Testis (tissue), 3 donors: ENCODE measurements around the gene ZNF804A. TPM values are rescaled to one million over a fixed set of nuclear protein-coding genes. Genes with fewer than 3 reads are reported as not detected.

Experiments used
- DNase-seq: peaks from one replicate; pipeline ENCODE4 v3.0.0-alpha.2; 2019
- H3K27ac ChIP-seq, 2 donors: fragments of 200-600 bp; sonication (generic); one replicate each; pipeline ENCODE4 v1.5.1; 2019
- H3K27me3 ChIP-seq: fragments of 200-600 bp; sonication (generic); one replicate; pipeline ENCODE4 v1.5.1; 2019
- H3K36me3 ChIP-seq: fragments of 200-600 bp; sonication (generic); one replicate; pipeline ENCODE4 v1.5.1; 2017; ENCODE audit warnings: low read depth; ENCODE audit errors: missing control alignments
- H3K4me1 ChIP-seq: fragments of 200-600 bp; sonication (generic); one replicate; pipeline ENCODE4 v1.5.1; 2019
- H3K4me3 ChIP-seq, 2 donors: fragments of 200-600 bp; sonication (generic); one replicate each; pipeline ENCODE4 v1.5.1; 2017 to 2019
- H3K9me3 ChIP-seq: fragments of 200-600 bp; sonication (generic); one replicate; pipeline ENCODE4 v1.5.1; 2017
- POLR2A ChIP-seq: fragments of 450-650 bp; IDR thresholded peaks from one replicate; pipeline ENCODE4 v1.6.1; 2017; ENCODE audit warnings: antibody characterized with exemption, mild to moderate bottlenecking, moderate library complexity
- WGBS, 2 donors: methylation state at CpG; one replicate each; pipeline ENCODE4 v1.1.5; 2018; 5-methylcytosine and 5-hydroxymethylcytosine counted together
- intact Hi-C: fragments of 100-400 bp; cut with DNase I; formaldehyde crosslinking; loops from one replicate; pipeline ENCODE4 v1.15.1; 2023; ENCODE audit warnings: low total_unique reads
- polyA plus RNA-seq: library from polyadenylated mRNA; stranded (reverse); fragments of 350-450 nt; fragmentation: Illumina TruSeq; extraction: RNeasy Lipid Tissue Mini Kit (QIAGEN cat#74804); gene quantifications from one replicate; pipeline ENCODE4 v1.2.3, GENCODE V29; 2014; ENCODE audit warnings: low read depth, low replicate concordance; ENCODE audit not compliant: insufficient read depth
- total RNA-seq, 2 donors: library from RNA; depleted of rRNA; stranded (reverse); fragments of >200 nt; gene quantifications; one replicate each; pipeline ENCODE4 v1.2.3, GENCODE V29; 2016
- TF ChIP-seq, protein P1 (sequence below), 3 experiments: fragments of 450-650 bp in 2 of 3; fragments of 200-600 bp in 1 of 3; sonication (generic) in 1 of 3; IDR thresholded peaks; one replicate each; pipeline ENCODE4 v1.5.1; 2016 to 2019; ENCODE audit warnings: antibody characterized with exemption in 3 of 3, mild to moderate bottlenecking in 2 of 3, moderate library complexity in 1 of 3

The ZNF804A gene
- total and polyA plus RNA-seq, 3 donors from 2014 or later, result 0.50 to 0.63 TPM; not detected in 1

DNA sequence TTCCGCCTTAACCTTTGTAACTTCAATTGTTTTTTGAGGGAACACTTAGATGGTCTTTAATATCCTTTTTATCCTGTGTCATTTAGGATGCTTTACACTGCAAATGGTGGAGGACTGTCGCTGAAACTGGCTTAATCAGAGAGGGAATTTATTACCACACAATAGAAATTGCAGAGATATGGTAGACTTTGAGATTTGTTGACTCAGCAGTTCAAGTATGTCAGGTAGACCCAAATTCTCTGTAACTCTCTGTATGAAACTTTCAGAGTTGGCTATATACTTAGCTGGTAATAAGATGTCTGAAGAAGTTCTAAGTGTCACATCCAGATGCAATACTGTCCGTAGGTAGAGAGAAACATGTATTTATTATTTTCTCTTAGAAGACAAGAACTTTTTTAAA lies 100.1 kb downstream of the ZNF804A start:
- H3K27ac ChIP-seq, result no peak overlapping the region
- 84 to 92% methylated on average over 3 of the region's 3 CpGs for WGBS, 2 donors
- TF ChIP-seq, protein P1, sequence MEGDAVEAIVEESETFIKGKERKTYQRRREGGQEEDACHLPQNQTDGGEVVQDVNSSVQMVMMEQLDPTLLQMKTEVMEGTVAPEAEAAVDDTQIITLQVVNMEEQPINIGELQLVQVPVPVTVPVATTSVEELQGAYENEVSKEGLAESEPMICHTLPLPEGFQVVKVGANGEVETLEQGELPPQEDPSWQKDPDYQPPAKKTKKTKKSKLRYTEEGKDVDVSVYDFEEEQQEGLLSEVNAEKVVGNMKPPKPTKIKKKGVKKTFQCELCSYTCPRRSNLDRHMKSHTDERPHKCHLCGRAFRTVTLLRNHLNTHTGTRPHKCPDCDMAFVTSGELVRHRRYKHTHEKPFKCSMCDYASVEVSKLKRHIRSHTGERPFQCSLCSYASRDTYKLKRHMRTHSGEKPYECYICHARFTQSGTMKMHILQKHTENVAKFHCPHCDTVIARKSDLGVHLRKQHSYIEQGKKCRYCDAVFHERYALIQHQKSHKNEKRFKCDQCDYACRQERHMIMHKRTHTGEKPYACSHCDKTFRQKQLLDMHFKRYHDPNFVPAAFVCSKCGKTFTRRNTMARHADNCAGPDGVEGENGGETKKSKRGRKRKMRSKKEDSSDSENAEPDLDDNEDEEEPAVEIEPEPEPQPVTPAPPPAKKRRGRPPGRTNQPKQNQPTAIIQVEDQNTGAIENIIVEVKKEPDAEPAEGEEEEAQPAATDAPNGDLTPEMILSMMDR (IDR thresholded peaks at IDR 0.05), result no peak
- no peak for TF ChIP-seq POLR2A
- no peaks in the 10 kb centered on the region for H3K27me3 ChIP-seq
- DNase-seq, result no peak
- H3K4me1 ChIP-seq, result no peaks in the 10 kb centered on the region
- no peaks in the 10 kb centered on the region for H3K9me3 ChIP-seq
- H3K4me3 ChIP-seq, result no peak overlapping the region
- intact Hi-C loops, result no loop called here
- H3K36me3 ChIP-seq, result no peaks in the 10 kb centered on the region

DNA sequence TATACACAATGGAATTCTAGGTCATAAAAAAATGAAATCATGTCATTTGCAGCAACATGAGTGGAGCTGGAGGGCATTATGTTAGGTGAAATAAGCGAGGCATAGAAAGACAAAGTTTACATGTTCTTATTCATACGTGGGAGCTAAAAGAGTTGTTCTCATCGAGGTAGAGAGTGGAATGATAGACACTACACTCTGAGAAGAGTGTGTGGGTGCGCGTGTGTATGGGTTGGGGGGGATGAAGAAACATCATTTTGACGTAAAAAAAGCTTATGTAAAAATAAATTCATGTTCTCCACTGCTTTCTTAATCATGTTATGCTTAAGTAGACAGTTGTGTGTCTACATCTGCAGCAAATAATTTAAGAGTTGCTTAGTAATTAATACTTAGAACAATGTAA lies 123.6 kb downstream of the ZNF804A start:
- TF ChIP-seq, protein P1 (IDR thresholded peaks at IDR 0.05), result no peak
- TF ChIP-seq POLR2A, result no peak
- no peak overlapping the region for H3K4me3 ChIP-seq
- intact Hi-C loops, result no loop called here
- no peak overlapping the region for H3K27ac ChIP-seq
- H3K27me3 ChIP-seq, result no peaks in the 10 kb centered on the region
- H3K9me3 ChIP-seq, result no peaks in the 10 kb centered on the region
- WGBS, 2 donors, result 63 to 76% methylated on average over 6 of the region's 6 CpGs
- DNase-seq, result no peak
- no peaks in the 10 kb centered on the region for H3K36me3 ChIP-seq
- H3K4me1 ChIP-seq, result no peaks in the 10 kb centered on the region

DNA sequence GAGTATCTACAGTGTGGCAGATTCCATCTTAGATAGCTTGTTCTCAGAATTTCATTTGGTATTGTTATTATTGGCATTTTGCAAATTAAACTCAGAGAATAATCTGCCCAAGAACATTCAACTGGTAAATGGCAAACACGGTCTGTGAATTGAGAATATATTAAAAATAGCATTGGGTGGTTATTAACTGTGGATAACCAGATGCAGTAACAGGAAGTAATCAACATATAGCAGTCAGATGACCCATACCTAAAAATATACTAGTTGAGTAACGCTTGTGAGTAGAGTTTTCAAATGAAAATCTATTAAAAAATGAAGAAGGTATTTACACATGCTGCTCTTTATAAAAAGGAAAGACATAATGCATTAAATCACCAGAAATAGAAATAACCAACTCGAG lies 129.5 kb downstream of the ZNF804A start:
- no peaks in the 10 kb centered on the region for H3K27me3 ChIP-seq
- no peaks in the 10 kb centered on the region for H3K9me3 ChIP-seq
- H3K36me3 ChIP-seq, result no peaks in the 10 kb centered on the region
- no peak overlapping the region for H3K4me3 ChIP-seq
- H3K27ac ChIP-seq, result no peak overlapping the region
- no peak for DNase-seq
- WGBS, 2 donors, result 82 to 84% methylated on average over 3 of the region's 3 CpGs
- H3K4me1 ChIP-seq, result no peaks in the 10 kb centered on the region
- TF ChIP-seq POLR2A, result no peak
- TF ChIP-seq, protein P1 (IDR thresholded peaks at IDR 0.05), result no peak
- intact Hi-C loops, result no loop called here

DNA sequence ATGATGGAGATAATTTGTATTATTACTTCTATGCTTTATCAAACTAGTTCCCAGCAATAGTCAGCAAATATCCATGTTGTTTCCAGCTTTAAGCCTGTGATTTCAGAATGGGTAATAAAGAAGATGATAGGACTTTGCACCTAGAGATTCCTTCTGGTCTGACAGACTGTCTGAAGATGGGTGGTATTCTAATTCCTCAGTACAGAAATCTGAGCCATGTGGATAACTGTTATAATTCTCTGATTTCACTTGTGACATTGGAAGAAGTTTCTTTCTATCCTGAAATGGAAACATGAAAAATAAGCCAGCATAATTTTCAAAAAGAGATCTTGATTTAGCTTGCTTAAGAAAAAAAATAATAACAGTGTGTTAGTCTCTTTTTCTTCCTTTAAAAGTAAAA lies 130.1 kb downstream of the ZNF804A start:
- intact Hi-C loops, result no loop called here
- H3K4me3 ChIP-seq, result no peak overlapping the region
- no peak overlapping the region for H3K27ac ChIP-seq
- no peaks in the 10 kb centered on the region for H3K4me1 ChIP-seq
- H3K9me3 ChIP-seq, result no peaks in the 10 kb centered on the region
- H3K27me3 ChIP-seq, result no peaks in the 10 kb centered on the region
- no peak for TF ChIP-seq POLR2A
- TF ChIP-seq, protein P1 (IDR thresholded peaks at IDR 0.05), result no peak
- DNase-seq, result no peak
- H3K36me3 ChIP-seq, result no peaks in the 10 kb centered on the region

DNA sequence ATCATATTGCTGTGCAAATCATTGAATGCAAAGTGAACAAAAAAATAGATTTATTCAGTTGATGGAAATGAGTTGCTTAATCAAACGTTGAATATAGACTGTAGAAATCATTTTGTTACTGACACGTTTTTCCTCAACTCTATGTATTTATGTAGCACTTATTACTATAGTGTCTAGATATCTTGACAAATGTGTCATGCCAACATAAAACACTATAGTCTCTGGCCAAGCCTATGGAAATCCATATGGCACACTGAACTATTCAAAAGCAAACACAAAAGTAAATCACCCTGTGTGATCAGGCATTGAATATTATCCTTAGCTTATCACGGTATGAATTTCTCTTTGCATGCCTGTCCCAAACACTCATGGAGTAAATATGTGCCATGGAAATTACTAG lies 131.3 kb downstream of the ZNF804A start:
- DNase-seq, result no peak
- Histone ChIP-seq H3K4me1 (no peaks in the 10 kb centered on the region), H3K27ac (no peak overlapping the region), H3K27me3 (no peaks in the 10 kb centered on the region), H3K36me3 (no peaks in the 10 kb centered on the region), H3K4me3 (no peak overlapping the region), H3K9me3 (no peaks in the 10 kb centered on the region)
- intact Hi-C loops, result no loop called here
- WGBS, 2 donors, result 66 to 80% methylated on average over 3 of the region's 3 CpGs
- TF ChIP-seq, protein P1 (IDR thresholded peaks at IDR 0.05), result no peak
- no peak for TF ChIP-seq POLR2A
